Stromal cell of bone marrow (primary cell): ENCODE measurements around the gene TGFBR2.
A peak's percentile ranks its signal among the peaks of the same experiment; 100 is the strongest.

Experiments used
- DNase-seq: peaks from one replicate; pipeline ENCODE4 v3.0.0-alpha.2; 2012; ENCODE audit warnings: low read depth

Gene TGFBR2

DNA sequence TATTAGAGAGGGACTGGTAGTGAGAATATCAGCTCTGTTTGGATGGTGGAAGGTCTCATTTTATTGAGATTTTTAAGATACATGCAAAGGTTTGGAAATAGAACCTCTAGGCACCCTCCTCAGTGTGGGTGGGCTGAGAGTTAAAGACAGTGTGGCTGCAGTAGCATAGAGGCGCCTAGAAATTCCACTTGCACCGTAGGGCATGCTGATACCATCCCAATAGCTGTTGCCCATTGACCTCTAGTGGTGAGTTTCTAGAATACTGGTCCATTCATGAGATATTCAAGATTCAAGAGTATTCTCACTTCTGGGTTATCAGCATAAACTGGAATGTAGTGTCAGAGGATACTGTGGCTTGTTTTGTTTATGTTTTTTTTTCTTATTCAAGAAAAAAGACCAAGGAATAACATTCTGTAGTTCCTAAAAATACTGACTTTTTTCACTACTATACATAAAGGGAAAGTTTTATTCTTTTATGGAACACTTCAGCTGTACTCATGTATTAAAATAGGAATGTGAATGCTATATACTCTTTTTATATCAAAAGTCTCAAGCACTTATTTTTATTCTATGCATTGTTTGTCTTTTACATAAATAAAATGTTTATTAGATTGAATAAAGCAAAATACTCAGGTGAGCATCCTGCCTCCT, 87.2 kb downstream of the TGFBR2 start:
- peak; percentile 52 for DNase-seq

GRCh38 chr3:30694148-30694547, 87.7 kb downstream of the TGFBR2 start:
- no peak for DNase-seq

GRCh38 chr3:30694668-30695067, 88.3 kb downstream of the TGFBR2 start:
- DNase-seq: no peak

DNA sequence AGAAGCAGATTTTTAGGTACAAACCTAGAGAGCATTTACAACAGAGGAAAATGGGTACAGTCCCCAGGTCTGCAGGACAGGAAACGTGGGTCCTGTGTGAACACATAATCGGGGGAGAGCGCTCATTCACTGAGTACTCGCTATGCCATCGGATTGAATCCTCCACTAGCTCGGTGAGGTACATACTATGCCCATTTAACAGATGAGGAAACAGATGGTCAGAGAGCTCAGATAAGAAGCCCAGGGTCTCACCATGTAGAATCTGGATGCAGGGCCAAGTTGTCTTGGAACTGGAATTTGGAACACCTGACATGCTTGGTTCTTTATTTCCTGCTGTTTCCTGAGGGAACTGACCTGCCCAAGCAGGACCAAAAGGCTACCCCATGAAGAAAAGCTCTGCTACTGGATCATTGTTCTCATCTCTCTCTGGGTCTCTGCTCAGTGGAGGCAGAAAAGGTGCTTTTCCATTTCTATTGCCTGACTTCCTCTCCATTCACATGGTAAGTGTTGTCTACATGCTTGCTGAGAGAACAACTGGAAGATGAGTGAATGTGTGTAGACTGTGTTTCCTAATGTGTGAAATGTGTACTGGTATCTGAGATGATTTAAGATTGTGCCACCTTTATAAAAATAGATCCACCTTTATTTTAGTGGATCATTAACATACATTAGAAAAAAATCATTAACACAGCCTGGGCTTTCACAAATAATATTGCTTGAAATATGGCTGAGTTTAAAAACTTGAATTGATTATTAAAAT, 89.1 kb downstream of the TGFBR2 start:
- DNase-seq: no peak

GRCh38 chr3:30696403-30696819, 90.0 kb downstream of the TGFBR2 start:
- no peak for DNase-seq

GRCh38 chr3:30696896-30697295, 90.5 kb downstream of the TGFBR2 start:
- no peak for DNase-seq

- no peak for DNase-seq
These were observed 92.1 kb downstream of the TGFBR2 start for GRCh38 chr3:30698549-30698948.

GRCh38 chr3:30699927-30700326, 93.5 kb downstream of the TGFBR2 start:
- no peak for DNase-seq

DNA sequence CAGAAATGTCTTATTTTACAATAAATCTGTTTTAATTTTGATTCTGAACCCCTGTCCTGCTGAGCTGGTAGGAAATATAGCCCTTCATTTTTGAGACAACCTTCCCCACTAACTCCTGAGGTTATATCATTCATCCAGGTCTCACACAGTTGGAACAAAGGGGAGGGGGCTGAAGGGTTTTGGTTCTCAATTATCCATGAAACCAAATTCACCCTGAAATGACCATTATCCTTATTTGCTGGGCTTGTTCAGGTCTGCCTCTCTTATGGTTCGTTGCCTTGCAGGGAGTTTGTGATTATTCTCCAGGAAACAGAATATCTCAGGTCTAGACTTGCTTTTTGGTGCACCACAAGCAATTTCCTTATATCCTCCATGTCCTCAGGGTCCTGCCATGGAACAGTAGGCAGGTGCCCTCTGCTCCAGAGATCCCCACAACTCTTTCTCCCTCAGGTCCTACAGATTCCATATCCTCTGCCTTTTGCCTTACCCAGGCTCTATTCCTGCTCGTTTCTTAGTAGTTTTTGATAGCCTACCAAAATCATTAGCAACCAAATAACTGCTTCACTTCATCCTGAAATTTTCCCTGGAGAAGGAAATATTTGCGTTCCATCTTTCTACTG, 94.4 kb downstream of the TGFBR2 start:
- DNase-seq: no peak

DNA sequence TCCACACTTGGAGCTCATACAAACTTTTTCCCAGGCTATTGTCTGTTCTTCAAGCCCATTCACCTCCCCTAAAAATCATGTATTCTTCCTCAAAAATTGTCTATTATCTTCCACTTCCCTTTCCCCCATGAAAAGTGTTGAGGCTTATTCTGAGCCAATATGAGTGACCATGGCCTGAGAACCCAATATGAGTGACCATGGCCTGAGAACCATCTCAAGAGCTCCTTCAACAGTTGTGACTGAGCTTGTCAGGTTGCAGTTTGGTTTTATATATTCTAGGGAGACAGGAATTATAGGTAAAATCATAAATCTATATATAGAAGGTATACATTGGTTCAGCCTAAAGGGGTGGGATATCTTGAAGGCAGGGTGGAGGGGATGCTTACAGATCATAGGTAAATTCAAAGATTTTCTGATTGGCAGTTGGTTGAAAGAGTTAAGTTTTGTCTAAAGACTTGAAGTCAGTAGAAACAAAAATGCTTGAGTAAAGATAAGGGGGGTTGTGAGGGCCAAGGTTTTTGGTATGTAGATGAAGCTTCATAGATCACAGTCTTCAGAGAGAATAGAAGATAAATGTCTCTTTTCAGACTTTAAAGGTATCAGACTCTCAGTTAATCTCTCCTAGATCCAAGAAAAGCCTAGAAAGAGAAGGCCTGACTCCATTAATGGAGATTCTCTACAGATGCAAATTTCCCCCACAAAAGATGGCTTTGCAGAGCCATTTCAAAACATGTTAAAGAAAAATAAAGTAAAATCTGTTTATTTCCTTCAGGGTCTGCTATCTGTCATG, 95.8 kb downstream of the TGFBR2 start:
- DNase-seq: no peak

DNA sequence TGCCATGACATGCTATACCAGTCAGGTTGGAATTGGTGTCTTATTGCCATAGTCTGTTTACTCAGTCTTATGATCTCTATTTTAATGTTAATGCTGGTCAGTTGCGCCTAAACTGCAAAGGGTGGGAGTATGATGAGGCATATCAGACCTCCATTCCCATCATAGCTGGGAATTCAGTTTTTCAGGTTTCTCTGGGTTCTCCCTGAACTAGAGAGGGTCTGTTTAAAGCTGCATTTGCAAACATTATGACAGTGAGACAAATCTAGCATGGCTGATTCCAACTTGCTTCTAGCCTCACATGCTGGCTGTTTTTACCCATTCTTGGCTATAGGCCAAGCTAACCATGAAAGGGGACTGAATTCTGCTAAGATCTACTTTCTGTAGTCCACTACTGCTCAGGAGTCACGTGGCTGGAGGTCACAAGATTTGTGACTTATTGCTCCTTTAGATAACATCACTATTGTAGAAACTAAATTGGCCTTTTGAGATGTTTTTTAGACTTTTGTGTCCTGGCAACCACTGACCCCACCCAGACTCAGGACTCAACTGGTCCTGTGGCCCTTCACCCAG, 96.5 kb downstream of the TGFBR2 start:
- DNase-seq: no peak

DNA sequence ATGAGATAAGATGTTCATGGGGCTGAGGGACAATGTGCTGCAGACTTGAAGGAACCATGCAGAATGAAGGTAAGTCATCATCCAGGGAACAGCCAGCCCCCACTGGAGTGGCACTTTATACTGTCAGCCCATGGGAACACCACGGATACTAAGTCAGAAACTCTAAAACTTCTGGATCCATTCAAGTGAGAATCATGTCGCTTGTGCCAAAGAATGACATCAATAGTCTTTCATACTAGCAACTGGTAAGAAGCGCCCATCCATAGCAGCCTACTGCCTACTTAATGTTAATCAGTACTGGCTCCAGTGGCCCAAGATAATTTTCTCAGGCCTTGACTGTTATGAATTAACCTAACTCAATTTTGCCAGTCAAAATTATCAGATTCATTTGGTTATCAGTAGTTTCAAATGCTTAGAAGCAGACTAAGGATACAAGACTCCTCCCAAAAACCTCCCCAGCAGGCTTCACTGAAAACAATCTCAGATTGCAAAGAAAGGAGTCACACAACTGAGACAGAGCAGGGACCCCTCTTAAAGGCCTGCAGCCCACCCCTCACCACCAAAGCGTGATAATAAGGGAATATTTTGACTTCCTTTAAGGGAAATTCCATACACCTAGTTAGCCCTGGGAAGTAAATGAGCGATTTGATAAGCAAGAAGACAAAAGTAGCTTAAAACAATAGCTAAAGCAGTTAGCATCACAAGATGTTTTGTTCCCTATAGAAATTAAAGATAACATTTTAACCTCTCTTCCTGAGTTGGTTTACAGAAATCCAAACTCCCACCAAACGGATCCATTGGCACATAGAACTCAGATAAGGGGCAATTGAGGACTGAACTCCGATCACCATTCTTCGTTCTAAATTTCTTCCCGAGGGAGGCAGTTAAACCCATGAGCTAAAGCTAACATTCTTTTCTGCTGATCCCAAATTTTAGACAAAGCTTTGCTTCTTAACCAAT, 98.8 kb downstream of the TGFBR2 start:
- DNase-seq: no peak

DNA sequence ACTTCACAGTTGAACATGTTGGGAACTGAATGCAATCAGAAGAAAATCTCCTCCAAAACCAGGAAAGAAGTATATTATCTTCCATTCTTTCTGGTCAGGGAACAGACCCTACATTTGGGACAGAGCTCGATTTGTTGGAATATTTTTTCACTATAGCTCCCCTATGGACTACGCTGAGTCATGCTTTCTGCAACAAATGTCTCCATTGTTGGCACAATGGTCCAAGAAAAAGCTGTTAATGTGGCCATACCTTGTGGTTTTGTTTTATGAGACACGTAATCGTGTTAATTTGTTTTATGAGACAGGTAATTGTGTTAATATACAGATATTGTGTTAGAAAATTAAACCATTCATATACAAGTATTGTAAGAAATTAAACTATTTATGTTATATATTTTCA, 101.4 kb downstream of the TGFBR2 start:
- no peak for DNase-seq

GRCh38 chr3:30708472-30708871, 102.1 kb downstream of the TGFBR2 start:
- no peak for DNase-seq

GRCh38 chr3:30710017-30710416, 103.6 kb downstream of the TGFBR2 start:
- DNase-seq: no peak

- DNase-seq: no peak
These were observed 104.8 kb downstream of the TGFBR2 start for GRCh38 chr3:30711151-30711550.

GRCh38 chr3:30711867-30712266, 105.5 kb downstream of the TGFBR2 start:
- no peak for DNase-seq

DNA sequence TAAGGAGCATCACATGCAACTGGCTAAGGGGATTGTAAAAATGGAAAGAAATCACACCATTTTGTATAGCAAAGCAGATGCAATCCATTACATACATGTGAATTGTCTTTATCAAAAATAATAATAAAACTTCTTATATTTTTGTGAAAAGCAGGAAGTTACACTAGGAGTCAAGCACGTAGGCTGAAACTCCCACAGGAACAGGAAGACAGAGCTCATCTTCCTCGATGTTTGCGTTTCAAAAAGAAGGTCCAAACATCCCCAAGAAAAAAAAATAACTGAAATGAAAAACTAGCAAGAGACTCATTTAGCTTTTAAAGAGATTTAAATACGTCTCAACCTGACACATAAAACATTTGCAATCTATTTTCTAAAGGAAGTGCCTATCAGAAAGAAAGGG, 106.6 kb downstream of the TGFBR2 start:
- DNase-seq: no peak

GRCh38 chr3:30713885-30714503, 107.6 kb downstream of the TGFBR2 start:
- DNase-seq: no peak

- DNase-seq: no peak
These were observed 113.1 kb downstream of the TGFBR2 start for GRCh38 chr3:30719536-30719935.
